Measurements from ENCODE around the gene CALCOCO1. TPM values are rescaled to one million over a fixed set of nuclear protein-coding genes. Genes with fewer than 3 reads are reported as not detected.

Gene CALCOCO1
- polyA plus RNA-seq, 1 experiment, result 124 TPM

GRCh38 chr12:53746592-53747092 is 19.4 kb upstream of the CALCOCO1 start:
- no peak overlapping the region for H3K27ac ChIP-seq (ENCODE audit: low read depth, low read length)
- peak; percentile 86 for DNase-seq (ENCODE audit: low read depth, low spot score)
- H3K9me3 ChIP-seq (ENCODE audit: control insufficient read depth, insufficient read depth, low read length), result no peaks in the 10 kb centered on the region
- TF ChIP-seq CTCF (IDR thresholded peaks at IDR 0.05; ENCODE audit: low read depth, low read length), result peak; percentile 100
- CTCF ChIA-PET, result interaction anchor here (0.5 to 9.4 kb wide), 50 partner anchors 8 to 669 kb away, joined by 3 to 518 read pairs (median 5); partner anchors contain the start of genes ATP5MC2, CALCOCO1, CISTR and COPZ1
- peaks cover 68% of the 10 kb centered on the region for H3K27me3 ChIP-seq (ENCODE audit: control insufficient read depth, insufficient read depth, low read length)
- POLR2A ChIA-PET, result interaction anchor here (0.6 kb wide), 1 partner anchor 88 kb away, joined by 3 read pairs; no protein-coding TSS in a partner anchor
- H3K4me3 ChIP-seq (ENCODE audit: low read depth, low read length), result no peak overlapping the region

- no peak overlapping the region for H3K4me3 ChIP-seq (ENCODE audit: low read depth, low read length)
- peaks cover 61% of the 10 kb centered on the region for H3K27me3 ChIP-seq (ENCODE audit: control insufficient read depth, insufficient read depth, low read length)
- ChIA-PET CTCF (interaction anchor here (0.5 to 9.4 kb wide), 18 partner anchors 10 to 669 kb away, joined by 3 to 518 read pairs (median 7); partner anchors contain the start of genes CALCOCO1 and CISTR), POLR2A (no interaction called here)
- H3K9me3 ChIP-seq (ENCODE audit: control insufficient read depth, insufficient read depth, low read length), result no peaks in the 10 kb centered on the region
- no peak for TF ChIP-seq CTCF (IDR thresholded peaks at IDR 0.05; ENCODE audit: low read depth, low read length)
- H3K27ac ChIP-seq (ENCODE audit: low read depth, low read length), result no peak overlapping the region
- DNase-seq (ENCODE audit: low read depth, low spot score), result no peak
Observed at GRCh38 chr12:53744751-53745150, 17.5 kb upstream of the CALCOCO1 start.

- CTCF ChIA-PET, result interaction anchor here (0.6 to 9.4 kb wide), 23 partner anchors 11 to 451 kb away, joined by 3 to 518 read pairs (median 7); partner anchors contain the start of genes CALCOCO1, CISTR and SMUG1
- H3K27me3 ChIP-seq (ENCODE audit: control insufficient read depth, insufficient read depth, low read length), result peaks cover 61% of the 10 kb centered on the region
- no peak for TF ChIP-seq CTCF (IDR thresholded peaks at IDR 0.05; ENCODE audit: low read depth, low read length)
Observed at GRCh38 chr12:53744130-53744441, 16.8 kb upstream of the CALCOCO1 start.

GRCh38 chr12:53743266-53744129 is 16.2 kb upstream of the CALCOCO1 start:
- ChIA-PET POLR2A (interaction anchor here (1.8 kb wide), 1 partner anchor 41 kb away, joined by 6 read pairs; no protein-coding TSS in a partner anchor), CTCF (interaction anchor here (0.6 to 9.4 kb wide), 27 partner anchors 11 to 1539 kb away, joined by 3 to 518 read pairs (median 6); partner anchors contain the start of genes CALCOCO1, CISTR and SMUG1)
- DNase-seq (ENCODE audit: low read depth, low spot score), result no peak
- TF ChIP-seq CTCF (IDR thresholded peaks at IDR 0.05; ENCODE audit: low read depth, low read length), result peak; percentile 96
- Histone ChIP-seq H3K27me3 (ENCODE audit: control insufficient read depth, insufficient read depth, low read length) (peaks cover 61% of the 10 kb centered on the region), H3K27ac (ENCODE audit: low read depth, low read length) (no peak overlapping the region), H3K4me3 (ENCODE audit: low read depth, low read length) (no peak overlapping the region), H3K9me3 (ENCODE audit: control insufficient read depth, insufficient read depth, low read length) (no peaks in the 10 kb centered on the region)

More at GRCh38 chr12:53744130-53744441, 16.8 kb upstream of the CALCOCO1 start:
- H3K9me3 ChIP-seq (ENCODE audit: control insufficient read depth, insufficient read depth, low read length), result no peaks in the 10 kb centered on the region
- no peak overlapping the region for H3K4me3 ChIP-seq (ENCODE audit: low read depth, low read length)
- H3K27ac ChIP-seq (ENCODE audit: low read depth, low read length), result no peak overlapping the region
- no peak for DNase-seq (ENCODE audit: low read depth, low spot score)
- POLR2A ChIA-PET, result interaction anchor here (1.8 kb wide), 1 partner anchor 42 kb away, joined by 6 read pairs; no protein-coding TSS in a partner anchor
